WI38 (cell line): ENCODE data around the gene RAB18.
"Not testable (repeated sequence)": the region's sequence is repeated elsewhere in the genome, so short reads cannot be mapped to it uniquely, and the experiment has no call there.

Experiments used
- H3K4me3 ChIP-seq: 2 replicates; pipeline ENCODE4 v1.5.1; 2011; ENCODE audit warnings: low read depth, mild to moderate bottlenecking, control low read depth, low read length
- CTCF ChIP-seq: IDR thresholded peaks from 2 replicates; pipeline ENCODE4 v1.5.1; 2012; ENCODE audit warnings: low read depth, mild to moderate bottlenecking, control low read depth, low read length

Gene RAB18

GRCh38 chr10:27569946-27570345 lies 65.8 kb downstream of the RAB18 start:
- TF ChIP-seq CTCF: no peak

GRCh38 chr10:27577038-27577437 lies 72.9 kb downstream of the RAB18 start:
- H3K4me3 ChIP-seq: not testable (repeated sequence)

More at GRCh38 chr10:27569946-27570345, 65.8 kb downstream of the RAB18 start:
- no peak overlapping the region for H3K4me3 ChIP-seq

GRCh38 chr10:27578316-27578715 lies 74.2 kb downstream of the RAB18 start:
- H3K4me3 ChIP-seq: no peak overlapping the region
- no peak for TF ChIP-seq CTCF

- no peak overlapping the region for H3K4me3 ChIP-seq
- no peak for TF ChIP-seq CTCF
Measured at GRCh38 chr10:27581225-27581624, 77.1 kb downstream of the RAB18 start.

GRCh38 chr10:27584302-27584701 lies 80.2 kb downstream of the RAB18 start:
- TF ChIP-seq CTCF: no peak
- no peak overlapping the region for H3K4me3 ChIP-seq
